Activated CD8-positive, alpha-beta T cell treated with anti-CD3 and anti-CD28 coated beads, Interleukin-2, amount 10 ng/mL, durations not matched to agents 7 days and 5 days (primary cell): ENCODE data around the gene NPY4R. TPM values are rescaled to one million over a fixed set of nuclear protein-coding genes. Genes with fewer than 3 reads are reported as not detected.
"Not testable (repeated sequence)": the region's sequence is repeated elsewhere in the genome, so short reads cannot be mapped to it uniquely, and the experiment has no call there.

Source experiments
- ATAC-seq: fragments of 150-1000 bp; cut with Tn5 transposase; one replicate; pipeline ENCODE4 v1.10.0; 2021; ENCODE audit warnings: moderate library complexity
- CTCF ChIA-PET: fragments of 350-600 bp; sonication (Branson Sonifier 250); formaldehyde crosslinking; loops from one replicate; lab custom pipeline; 2021; ENCODE audit warnings: antibody characterized with exemption; lab: Charles Lee
- POLR2A ChIA-PET: fragments of 350-600 bp; sonication (Branson Sonifier 250); formaldehyde crosslinking; loops from one replicate; lab custom pipeline; 2021; ENCODE audit warnings: antibody characterized with exemption; lab: Charles Lee
- DNase-seq: peaks from one replicate; pipeline ENCODE4 v3.0.0-alpha.2; 2020
- H3K27ac Mint-ChIP-seq: one replicate; pipeline ENCODE4 v1.8.0; 2021; ENCODE audit warnings: mild to moderate bottlenecking, mixed read lengths
- H3K27me3 Mint-ChIP-seq: one replicate; pipeline ENCODE4 v1.8.0; 2021; ENCODE audit warnings: low read depth, mixed read lengths
- H3K36me3 Mint-ChIP-seq: one replicate; pipeline ENCODE4 v1.8.0; 2021; ENCODE audit warnings: low read depth, mixed read lengths
- H3K4me1 Mint-ChIP-seq: one replicate; pipeline ENCODE4 v1.8.0; 2021; ENCODE audit warnings: low read depth, mixed read lengths
- H3K4me3 Mint-ChIP-seq: one replicate; pipeline ENCODE4 v1.8.0; 2021; ENCODE audit warnings: mild to moderate bottlenecking, mixed read lengths
- H3K9me3 Mint-ChIP-seq: one replicate; pipeline ENCODE4 v1.8.0; 2022; ENCODE audit warnings: mixed read lengths; ENCODE audit not compliant: insufficient read depth
- total RNA-seq, 2 experiments: library from RNA; stranded (reverse); gene quantifications; one replicate each; pipeline ENCODE4 v1.2.3, GENCODE V29; 2021

The NPY4R gene, protein sequence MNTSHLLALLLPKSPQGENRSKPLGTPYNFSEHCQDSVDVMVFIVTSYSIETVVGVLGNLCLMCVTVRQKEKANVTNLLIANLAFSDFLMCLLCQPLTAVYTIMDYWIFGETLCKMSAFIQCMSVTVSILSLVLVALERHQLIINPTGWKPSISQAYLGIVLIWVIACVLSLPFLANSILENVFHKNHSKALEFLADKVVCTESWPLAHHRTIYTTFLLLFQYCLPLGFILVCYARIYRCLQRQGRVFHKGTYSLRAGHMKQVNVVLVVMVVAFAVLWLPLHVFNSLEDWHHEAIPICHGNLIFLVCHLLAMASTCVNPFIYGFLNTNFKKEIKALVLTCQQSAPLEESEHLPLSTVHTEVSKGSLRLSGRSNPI
- total RNA-seq = not detected

DNA sequence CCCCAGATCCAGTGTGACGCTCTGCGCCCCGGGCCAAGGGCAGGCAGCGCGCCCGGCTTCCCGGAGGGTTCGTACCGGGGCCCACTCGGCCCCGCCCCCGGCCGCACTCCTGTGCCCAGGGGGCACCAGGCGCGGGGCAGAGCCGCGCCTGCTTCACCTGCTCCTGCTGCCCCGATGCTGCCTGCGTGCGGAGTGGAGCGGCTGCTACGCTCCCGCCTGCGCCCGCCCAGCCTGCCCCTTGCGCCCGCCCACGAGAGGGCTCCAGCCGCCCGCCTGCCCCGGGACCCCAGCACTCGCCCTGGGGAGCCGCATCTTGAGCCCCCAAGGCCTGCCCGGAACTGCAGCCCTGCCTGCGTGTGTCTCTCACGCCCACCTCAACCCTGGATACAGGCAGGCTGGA lies at the start of gene NPY4R:
Gene NPY4R, minus strand, starts transcription at position 194 of the 400 bp plus-strand sequence. CDS start 3,323 bp downstream, outside the sequence.
- DNase-seq, H3K27me3 Mint-ChIP-seq, CTCF ChIA-PET, H3K36me3 Mint-ChIP-seq, ATAC-seq, H3K4me1 Mint-ChIP-seq, H3K4me3 Mint-ChIP-seq, H3K27ac Mint-ChIP-seq, POLR2A ChIA-PET, H3K9me3 Mint-ChIP-seq: not testable (repeated sequence)

DNA sequence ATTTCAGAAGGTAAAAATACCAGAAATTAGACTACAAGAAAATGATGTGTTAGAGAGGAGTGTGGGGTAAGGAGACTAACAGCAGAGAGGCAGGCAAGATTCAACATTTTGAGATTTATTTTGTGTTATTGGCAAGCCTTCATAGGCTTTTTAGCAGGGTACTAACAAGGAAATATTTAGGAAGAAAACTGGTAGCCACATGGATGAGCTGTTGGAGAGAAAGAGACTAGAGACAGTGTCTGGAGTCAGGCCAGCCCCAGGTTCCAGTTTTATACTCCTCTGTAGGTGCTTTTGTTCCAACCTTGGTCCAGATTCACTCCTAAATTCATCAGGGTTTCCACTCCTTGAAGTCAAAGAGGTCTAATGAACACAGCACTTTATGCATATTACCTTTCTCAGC lies 49.6 kb upstream of the NPY4R start:
- no peak for ATAC-seq
- Mint-ChIP-seq H3K27ac (no peak overlapping the region), H3K27me3 (no peaks in the 10 kb centered on the region), H3K9me3 (no peaks in the 10 kb centered on the region), H3K4me3 (no peak overlapping the region), H3K4me1 (no peaks in the 10 kb centered on the region), H3K36me3 (no peaks in the 10 kb centered on the region)
- no peak for DNase-seq
- CTCF ChIA-PET = no interaction called here
- POLR2A ChIA-PET = no interaction called here

DNA sequence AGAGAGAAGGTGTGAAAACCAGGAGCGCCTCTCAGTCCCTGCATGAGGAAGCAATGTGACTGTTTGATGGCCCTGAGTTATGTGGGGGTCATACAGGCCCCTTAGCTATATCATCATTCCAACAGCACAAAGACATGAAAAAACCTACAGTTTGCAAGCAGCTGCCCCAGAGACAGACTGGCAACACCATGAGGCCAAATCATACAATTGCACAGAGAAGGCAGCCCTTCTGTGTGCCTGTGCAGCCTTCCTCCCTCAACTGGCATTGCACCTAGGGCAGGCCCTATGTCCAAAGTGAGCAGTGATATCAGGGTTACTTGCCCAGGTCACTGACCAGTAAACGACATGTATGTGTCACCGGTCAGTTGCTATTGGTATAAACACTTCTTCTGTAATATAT lies 49.1 kb upstream of the NPY4R start:
- ChIA-PET CTCF (no interaction called here), POLR2A (no interaction called here)
- DNase-seq = no peak
- no peak for ATAC-seq
- Mint-ChIP-seq H3K4me1 (no peaks in the 10 kb centered on the region), H3K36me3 (no peaks in the 10 kb centered on the region), H3K27ac (no peak overlapping the region), H3K9me3 (no peaks in the 10 kb centered on the region), H3K27me3 (no peaks in the 10 kb centered on the region), H3K4me3 (no peak overlapping the region)

DNA sequence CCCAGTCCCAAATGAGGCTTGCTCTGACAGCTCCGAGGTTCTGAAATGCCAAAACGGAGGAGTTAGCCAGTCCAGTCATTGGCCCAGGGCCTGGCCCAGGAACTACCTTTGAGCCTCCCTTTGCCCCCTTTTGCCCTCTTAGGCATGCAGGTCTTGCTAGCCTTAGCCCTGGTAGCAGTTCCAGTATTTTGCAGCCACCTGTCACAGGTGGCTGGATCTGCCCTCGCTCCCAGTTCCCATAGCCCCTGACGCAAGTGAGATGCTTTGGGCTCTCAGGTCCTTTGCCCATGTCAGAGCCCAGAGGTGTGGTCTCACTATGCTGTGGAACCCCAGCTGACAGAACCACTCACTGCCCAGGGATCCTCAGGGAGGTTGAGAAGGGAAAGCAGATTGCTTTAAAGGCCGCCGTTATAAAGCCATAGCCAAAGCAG lies 48.7 kb upstream of the NPY4R start:
- no peak overlapping the region for H3K4me3 Mint-ChIP-seq
- ATAC-seq = no peak
- no peaks in the 10 kb centered on the region for H3K4me1 Mint-ChIP-seq
- H3K27me3 Mint-ChIP-seq = no peaks in the 10 kb centered on the region
- H3K36me3 Mint-ChIP-seq = no peaks in the 10 kb centered on the region
- no peaks in the 10 kb centered on the region for H3K9me3 Mint-ChIP-seq
- DNase-seq = peak; percentile 15
- POLR2A ChIA-PET = no interaction called here
- CTCF ChIA-PET = no interaction called here
- H3K27ac Mint-ChIP-seq = no peak overlapping the region

DNA sequence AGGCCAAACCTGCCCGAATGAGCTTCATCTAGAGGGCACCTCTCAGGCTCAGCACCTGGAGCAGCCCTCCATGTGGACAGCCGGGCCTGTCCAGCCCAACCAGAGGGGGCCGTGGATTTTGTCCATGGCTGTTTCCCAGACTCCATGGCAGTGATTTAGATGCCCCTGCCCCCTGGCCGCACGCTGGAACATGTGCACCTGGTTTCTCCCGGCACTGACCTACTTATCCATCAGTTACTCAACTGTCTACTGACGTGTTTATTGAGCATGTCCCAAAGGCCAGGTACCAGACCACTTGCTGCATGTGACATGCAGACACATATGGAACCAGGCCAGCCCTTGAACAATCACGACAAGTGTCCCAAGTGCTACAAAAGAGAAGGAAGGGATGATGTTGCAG lies 47.6 kb upstream of the NPY4R start:
- H3K9me3 Mint-ChIP-seq, H3K4me1 Mint-ChIP-seq, DNase-seq, H3K4me3 Mint-ChIP-seq, H3K36me3 Mint-ChIP-seq, CTCF ChIA-PET, ATAC-seq, H3K27ac Mint-ChIP-seq, POLR2A ChIA-PET, H3K27me3 Mint-ChIP-seq: not testable (repeated sequence)

DNA sequence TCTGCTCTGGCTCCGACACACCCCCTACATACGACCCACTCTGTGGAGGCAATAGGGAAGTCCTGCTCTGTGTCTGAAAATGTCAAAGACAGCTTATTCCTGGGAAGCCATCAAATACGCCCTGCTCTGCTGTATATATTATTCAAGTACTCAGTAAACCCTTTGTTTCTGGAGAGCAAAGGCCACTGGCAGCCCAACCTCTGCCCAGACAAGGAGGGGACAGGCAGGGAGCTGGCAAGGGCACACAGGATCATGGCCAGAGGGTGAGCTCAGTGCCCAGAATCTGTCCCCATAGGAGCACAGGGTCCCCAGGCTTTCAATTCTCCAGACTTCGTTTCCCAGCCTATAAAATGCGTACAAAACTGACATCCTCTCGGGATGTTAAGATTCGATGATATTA lies 47.0 kb upstream of the NPY4R start:
- DNase-seq, H3K4me1 Mint-ChIP-seq, H3K9me3 Mint-ChIP-seq, H3K27me3 Mint-ChIP-seq, H3K27ac Mint-ChIP-seq, ATAC-seq, H3K36me3 Mint-ChIP-seq, CTCF ChIA-PET, H3K4me3 Mint-ChIP-seq, POLR2A ChIA-PET: not testable (repeated sequence)

DNA sequence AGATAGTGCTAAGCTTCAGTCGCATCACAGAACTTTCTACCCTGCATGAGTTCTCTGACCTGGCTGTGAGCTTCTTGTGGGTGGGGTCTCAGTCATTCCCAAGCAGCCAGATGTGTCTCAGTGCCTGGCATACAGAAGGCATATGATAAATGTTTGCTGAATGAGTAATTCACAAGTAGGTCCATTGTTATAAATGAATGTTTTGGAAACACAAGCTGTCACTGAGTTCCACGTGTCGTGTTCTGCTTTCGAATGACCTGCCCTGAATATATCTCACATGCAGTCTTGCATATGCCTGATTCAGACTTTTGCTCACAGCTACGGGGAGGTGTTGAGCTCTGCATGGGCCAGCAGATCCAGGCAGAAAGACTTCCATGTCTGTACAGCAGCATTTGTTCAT lies 46.2 kb upstream of the NPY4R start:
- DNase-seq, H3K4me3 Mint-ChIP-seq: not testable (repeated sequence)

DNA sequence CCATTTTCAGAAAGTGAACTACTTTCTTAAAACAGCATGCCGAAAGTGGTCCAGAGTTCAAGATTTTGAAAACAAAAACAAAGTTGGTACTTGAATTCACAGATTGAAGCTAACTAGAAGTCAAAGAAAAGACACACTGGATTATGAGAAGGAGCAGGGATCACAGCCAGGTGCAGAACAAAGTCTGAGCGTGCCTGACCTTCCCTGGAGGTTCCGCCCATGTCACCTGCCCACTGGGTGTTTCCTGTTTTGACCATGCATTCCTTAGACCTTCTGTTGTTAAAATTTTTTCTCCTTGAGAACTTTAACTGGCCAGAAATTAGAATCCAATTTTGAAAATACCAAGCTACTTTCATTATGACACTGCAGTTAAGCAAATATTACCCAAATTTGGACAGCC lies 34.2 kb upstream of the NPY4R start:
- POLR2A ChIA-PET, DNase-seq, H3K36me3 Mint-ChIP-seq, ATAC-seq, H3K27ac Mint-ChIP-seq, H3K4me3 Mint-ChIP-seq, H3K4me1 Mint-ChIP-seq, H3K9me3 Mint-ChIP-seq, CTCF ChIA-PET, H3K27me3 Mint-ChIP-seq: not testable (repeated sequence)

More for the DNA sequence above, 46.2 kb upstream of the NPY4R start:
- H3K4me1 Mint-ChIP-seq, H3K9me3 Mint-ChIP-seq, POLR2A ChIA-PET, H3K27ac Mint-ChIP-seq, CTCF ChIA-PET, ATAC-seq, H3K27me3 Mint-ChIP-seq, H3K36me3 Mint-ChIP-seq: not testable (repeated sequence)

DNA sequence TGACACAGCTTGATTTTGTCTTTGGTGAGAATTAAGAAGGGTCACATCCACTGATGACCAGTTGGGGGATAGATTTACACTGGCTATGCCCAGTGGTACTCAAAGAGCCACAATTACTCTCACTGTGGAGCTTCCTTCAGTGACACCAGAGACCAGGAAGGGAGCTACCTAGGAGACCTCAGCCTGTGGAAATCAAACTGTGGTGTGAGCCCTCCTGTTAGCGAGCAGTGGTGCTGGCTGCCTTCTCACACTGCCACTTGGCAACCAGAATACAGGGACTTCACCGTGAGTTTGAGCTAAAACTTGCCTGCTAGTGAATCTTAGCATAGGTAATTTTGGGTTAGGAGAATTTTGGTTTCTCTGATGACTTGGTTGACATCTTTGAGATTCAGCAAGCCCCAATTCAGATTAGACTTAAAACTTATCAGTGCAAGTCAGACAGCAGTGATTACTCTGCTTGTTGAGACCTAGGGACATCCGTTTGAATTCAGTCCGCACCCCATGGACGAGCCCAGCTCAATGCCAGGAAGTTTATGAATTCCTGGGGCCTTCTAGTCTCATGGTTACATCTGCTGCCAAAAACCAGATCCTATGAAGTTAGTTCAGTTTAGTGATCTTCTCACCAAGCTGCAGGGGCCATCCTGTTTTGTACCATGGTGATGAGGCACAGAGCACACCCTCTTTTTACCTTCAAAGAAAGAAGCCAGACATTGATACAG lies 33.4 kb upstream of the NPY4R start:
- H3K36me3 Mint-ChIP-seq, POLR2A ChIA-PET, H3K9me3 Mint-ChIP-seq, H3K4me3 Mint-ChIP-seq, H3K4me1 Mint-ChIP-seq, ATAC-seq, H3K27me3 Mint-ChIP-seq, DNase-seq, H3K27ac Mint-ChIP-seq, CTCF ChIA-PET: not testable (repeated sequence)

DNA sequence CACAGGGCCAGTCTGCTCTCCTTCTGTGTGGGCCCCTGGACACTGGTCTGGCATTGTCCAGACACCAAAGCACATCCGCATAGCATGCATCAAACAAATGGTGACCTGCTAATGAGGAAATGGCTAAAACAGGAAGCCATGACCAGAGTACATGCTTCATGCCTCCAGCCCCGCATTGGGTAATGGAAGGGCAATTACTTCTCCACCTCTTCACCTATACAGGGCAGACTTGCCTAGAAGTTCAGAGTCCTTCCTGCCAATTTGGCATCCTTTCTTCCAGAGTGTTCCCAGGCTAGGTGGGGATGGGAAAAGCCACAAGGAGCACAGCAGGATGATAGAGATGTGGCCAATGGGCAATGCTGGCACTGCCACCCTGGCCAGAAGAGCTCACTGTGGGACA lies 32.1 kb upstream of the NPY4R start:
- H3K27ac Mint-ChIP-seq, ATAC-seq, CTCF ChIA-PET, H3K4me1 Mint-ChIP-seq, DNase-seq, H3K4me3 Mint-ChIP-seq, H3K9me3 Mint-ChIP-seq, POLR2A ChIA-PET, H3K36me3 Mint-ChIP-seq, H3K27me3 Mint-ChIP-seq: not testable (repeated sequence)

DNA sequence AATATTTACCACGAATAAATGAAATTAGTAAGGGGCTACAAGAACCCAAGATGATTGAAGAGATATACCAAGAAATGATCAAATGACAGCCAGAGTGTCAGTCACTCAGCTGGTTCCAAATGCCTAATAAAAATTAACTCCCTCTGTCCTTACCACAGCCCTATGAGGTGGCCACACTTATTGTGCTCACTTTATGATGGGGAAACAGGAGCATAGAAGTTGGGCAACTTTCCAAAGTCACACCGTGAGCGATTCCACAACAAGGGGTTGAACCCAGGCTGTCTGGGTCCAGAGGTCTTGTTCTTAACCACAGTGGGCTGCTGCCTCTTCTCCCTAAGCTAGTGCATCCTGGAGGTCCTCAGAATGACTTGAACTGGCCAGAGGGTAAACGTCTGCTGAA lies 31.6 kb upstream of the NPY4R start:
- H3K9me3 Mint-ChIP-seq, CTCF ChIA-PET, H3K4me1 Mint-ChIP-seq, H3K27ac Mint-ChIP-seq, H3K4me3 Mint-ChIP-seq, H3K27me3 Mint-ChIP-seq, H3K36me3 Mint-ChIP-seq, ATAC-seq, POLR2A ChIA-PET, DNase-seq: not testable (repeated sequence)

DNA sequence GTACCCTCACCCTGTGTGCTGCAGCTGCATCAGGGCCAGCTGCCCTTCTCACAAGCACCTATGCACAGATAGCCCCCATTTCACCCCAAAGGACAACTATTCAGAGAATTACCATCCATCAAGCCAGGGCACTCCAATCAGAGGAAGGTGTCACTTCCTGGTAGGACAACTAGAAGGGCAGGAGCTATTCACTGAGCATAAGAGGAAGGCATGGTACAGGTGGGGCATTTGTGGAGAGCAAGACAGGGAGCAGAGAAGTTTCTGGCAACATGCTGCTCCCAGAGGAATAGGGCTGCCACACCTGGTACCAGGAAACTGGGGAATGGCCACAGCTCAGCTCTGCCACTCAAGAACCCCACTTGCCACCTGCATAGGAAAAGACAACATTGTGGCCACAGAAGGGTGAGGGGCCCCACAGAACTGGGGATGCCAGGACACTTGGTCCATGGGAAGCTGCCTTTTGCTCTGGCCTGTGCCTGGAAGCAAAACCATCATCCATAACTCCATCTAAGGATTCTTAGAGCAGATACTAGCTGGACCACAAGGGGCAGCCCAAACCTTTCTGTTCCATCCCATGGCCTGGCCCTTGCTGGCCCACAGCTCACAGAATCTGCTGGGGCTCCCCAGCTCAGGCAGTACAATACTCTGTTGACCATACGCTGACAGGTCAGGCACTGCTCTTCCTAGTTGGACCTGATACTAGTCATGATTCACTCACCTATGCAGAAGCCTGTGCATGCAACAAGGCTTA lies 25.8 kb upstream of the NPY4R start:
- H3K36me3 Mint-ChIP-seq, H3K27ac Mint-ChIP-seq, H3K4me1 Mint-ChIP-seq, CTCF ChIA-PET, POLR2A ChIA-PET, ATAC-seq, H3K27me3 Mint-ChIP-seq, H3K4me3 Mint-ChIP-seq, H3K9me3 Mint-ChIP-seq, DNase-seq: not testable (repeated sequence)
